ENCODE measurements around the gene GNG2. TPM values are rescaled to one million over a fixed set of nuclear protein-coding genes. Genes with fewer than 3 reads are reported as not detected.

GNG2 gene
- total and polyA plus RNA-seq, 2 of the 8 experiments (the other 6 are each of a cell fraction or from before 2014, with no cell fraction given): 8.2 to 17.9 TPM

- Histone ChIP-seq H2BK5ac (ENCODE audit: low read depth, low read length) (no peak overlapping the region), H3K4me1 (replicated peaks in 1 of 4; ENCODE audit: control insufficient read depth in 3 of 4, insufficient read depth in 4 of 4, low read length in 3 of 4) (no peaks in the 10 kb centered on the region), H4K8ac (ENCODE audit: extremely low read depth, insufficient read depth, low read length) (no peak overlapping the region), H4K91ac (replicated peaks; ENCODE audit: insufficient read length, low read length) (no peak overlapping the region), H3K79me2 (ENCODE audit: control insufficient read depth in 1 of 2, insufficient read depth in 2 of 2, low read length in 2 of 2) (no peaks in the 10 kb centered on the region), H3K4me2 (ENCODE audit: insufficient read depth in 1 of 2, low read depth in 2 of 2, low read length in 2 of 2) (no peak overlapping the region), H3K79me1 (ENCODE audit: low read depth, low read length) (no peaks in the 10 kb centered on the region), H2AFZ (ENCODE audit: low read length) (no peak overlapping the region), H3K4ac (replicated peaks; ENCODE audit: insufficient read length, low read depth, low read length) (no peak overlapping the region), H3K23me2 (ENCODE audit: low read depth, low read length) (no peaks in the 10 kb centered on the region), H2BK120ac (replicated peaks; ENCODE audit: low read depth, low read length) (no peak overlapping the region), H4K20me1 (replicated peaks in 1 of 2; ENCODE audit: control insufficient read depth in 1 of 2, insufficient read depth in 2 of 2, low read length in 2 of 2) (no peaks in the 10 kb centered on the region), H3K27ac (ENCODE audit: low read depth, low read length) (no peak overlapping the region), H2AK5ac (ENCODE audit: low read depth, low read length) (no peak overlapping the region), H2BK15ac (ENCODE audit: low read length) (no peak overlapping the region), H3K23ac (ENCODE audit: insufficient read length) (no peak overlapping the region), H3K56ac (replicated peaks; ENCODE audit: insufficient read length, low read depth, low read length) (no peak overlapping the region), H3K4me3 (ENCODE audit: extremely low read depth in 1 of 4, insufficient read depth in 2 of 4, low read depth in 3 of 4, low read length in 4 of 4) (no peak overlapping the region), H3K14ac (ENCODE audit: insufficient read length) (no peak overlapping the region), H3K9me3 (ENCODE audit: insufficient read depth in 2 of 2, low read depth in 1 of 2, low read length in 1 of 2) (no peaks in the 10 kb centered on the region), H3K9ac (replicated peaks in 1 of 4; ENCODE audit: extremely low read depth in 1 of 4, low read depth in 3 of 4, low read length in 3 of 4) (no peak overlapping the region), H2BK20ac (ENCODE audit: low read length) (no peak overlapping the region), H4K5ac (ENCODE audit: insufficient read length, low read depth, low read length) (no peak overlapping the region), H2BK12ac (ENCODE audit: low read depth, low read length) (no peak overlapping the region), H3K27me3 (replicated peaks in 1 of 4; ENCODE audit: control insufficient read depth in 3 of 4, extremely low read depth in 1 of 4, insufficient read depth in 3 of 4, low read length in 3 of 4) (no peaks in the 10 kb centered on the region), H3K36me3 (ENCODE audit: control insufficient read depth in 2 of 4, insufficient read depth in 4 of 4, low read length in 3 of 4) (no peaks in the 10 kb centered on the region), H3K18ac (ENCODE audit: extremely low read depth, low read length) (no peak overlapping the region)
- ChIA-PET CTCF (ENCODE audit: partially characterized antibody) (interaction anchor here (1.4 kb wide), 1 partner anchor 50 kb away, joined by 5 read pairs; no protein-coding TSS in a partner anchor), POLR2A (ENCODE audit: partially characterized antibody) (no interaction called here)
- FAIRE-seq (no peak), DNase-seq (ENCODE audit: low read depth in 1 of 2, low spot score in 2 of 2) (no peak)
- WGBS, 2 experiments (ENCODE audit: extremely low coverage in 1 of 2, insufficient coverage in 1 of 2, insufficient read length in 1 of 2, insufficient replicate concordance in 2 of 2, low coverage in 1 of 2, low lambda C conversion rate in 2 of 2, missing lambda C conversion rate in 1 of 2): 92% methylated on average over 10 of the region's 10 CpGs; no CpG with 5 or more reads in 1 of the 2 experiments
- TF ChIP-seq HDAC2 (IDR thresholded peaks at IDR 0.05; ENCODE audit: borderline replicate concordance in 1 of 2, low read depth in 2 of 2, low read length in 2 of 2): no peak
- no peak for TF ChIP-seq ZNF274 (IDR thresholded peaks at IDR 0.05; ENCODE audit: borderline replicate concordance, extremely low read depth, low read length)
- no peak for TF ChIP-seq CHD1 (IDR thresholded peaks at IDR 0.05; ENCODE audit: low read depth, low read length)
- no peak for TF ChIP-seq TAF1 (IDR thresholded peaks at IDR 0.05; ENCODE audit: low read depth, low read length)
- TF ChIP-seq GTF2F1 (IDR thresholded peaks at IDR 0.05; ENCODE audit: borderline replicate concordance, low read depth, low read length): no peak
- no peak for TF ChIP-seq SIRT6 (IDR thresholded peaks at IDR 0.05; ENCODE audit: low read length)
- TF ChIP-seq CTBP2 (IDR thresholded peaks at IDR 0.05; ENCODE audit: borderline replicate concordance, insufficient read depth, insufficient read length, low read length): no peak
Observed at GRCh38 chr14:51928568-51928967, 68.2 kb downstream of the GNG2 start.
